Superior temporal gyrus (tissue), 1 donor: ENCODE results near the gene CD28.

Experiments used
- DNase-seq: peaks from one replicate; pipeline ENCODE4 v3.0.0-alpha.2; 2016; ENCODE audit errors: extremely low spot score

Gene CD28

DNA sequence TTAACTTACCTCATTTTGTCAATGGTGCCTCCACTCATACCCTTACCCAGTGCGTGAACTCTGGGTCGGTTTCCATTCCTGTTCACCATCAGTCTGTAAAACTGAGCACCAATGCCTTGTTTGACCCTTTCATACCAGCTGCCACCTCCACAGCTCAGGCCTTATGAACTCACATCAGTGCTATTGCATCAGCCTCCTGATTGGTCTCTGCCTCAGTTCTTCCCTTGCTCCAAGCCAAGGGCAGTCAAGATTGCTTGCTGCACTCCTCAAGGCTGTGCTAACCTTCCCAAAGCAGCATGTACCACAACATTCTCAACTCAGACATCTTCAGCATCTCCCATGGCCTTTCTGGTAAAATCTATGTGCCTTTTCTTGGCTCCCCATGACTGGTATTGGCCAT is 9.3 kb downstream of the CD28 start:
- DNase-seq, result no peak

DNA sequence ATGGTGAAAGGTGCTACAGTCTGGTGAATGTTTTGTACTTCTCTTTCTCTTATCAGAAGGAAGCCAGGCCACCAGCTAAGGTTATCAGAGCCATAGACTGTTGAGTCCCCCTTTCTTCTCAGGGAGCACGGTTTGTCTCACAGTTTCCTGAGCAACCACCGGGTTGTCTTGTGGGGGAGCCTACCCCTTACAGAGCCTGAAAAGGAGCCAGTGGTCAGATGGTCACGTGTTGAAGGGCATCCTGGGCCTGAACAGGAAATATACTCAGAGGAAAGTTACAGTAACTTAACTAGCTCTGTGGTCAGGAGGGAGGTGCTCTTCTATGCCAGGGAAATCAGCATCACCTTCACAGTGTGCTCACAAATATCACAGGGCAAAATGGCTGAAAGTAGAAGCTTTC is 11.6 kb downstream of the CD28 start:
- no peak for DNase-seq

DNA sequence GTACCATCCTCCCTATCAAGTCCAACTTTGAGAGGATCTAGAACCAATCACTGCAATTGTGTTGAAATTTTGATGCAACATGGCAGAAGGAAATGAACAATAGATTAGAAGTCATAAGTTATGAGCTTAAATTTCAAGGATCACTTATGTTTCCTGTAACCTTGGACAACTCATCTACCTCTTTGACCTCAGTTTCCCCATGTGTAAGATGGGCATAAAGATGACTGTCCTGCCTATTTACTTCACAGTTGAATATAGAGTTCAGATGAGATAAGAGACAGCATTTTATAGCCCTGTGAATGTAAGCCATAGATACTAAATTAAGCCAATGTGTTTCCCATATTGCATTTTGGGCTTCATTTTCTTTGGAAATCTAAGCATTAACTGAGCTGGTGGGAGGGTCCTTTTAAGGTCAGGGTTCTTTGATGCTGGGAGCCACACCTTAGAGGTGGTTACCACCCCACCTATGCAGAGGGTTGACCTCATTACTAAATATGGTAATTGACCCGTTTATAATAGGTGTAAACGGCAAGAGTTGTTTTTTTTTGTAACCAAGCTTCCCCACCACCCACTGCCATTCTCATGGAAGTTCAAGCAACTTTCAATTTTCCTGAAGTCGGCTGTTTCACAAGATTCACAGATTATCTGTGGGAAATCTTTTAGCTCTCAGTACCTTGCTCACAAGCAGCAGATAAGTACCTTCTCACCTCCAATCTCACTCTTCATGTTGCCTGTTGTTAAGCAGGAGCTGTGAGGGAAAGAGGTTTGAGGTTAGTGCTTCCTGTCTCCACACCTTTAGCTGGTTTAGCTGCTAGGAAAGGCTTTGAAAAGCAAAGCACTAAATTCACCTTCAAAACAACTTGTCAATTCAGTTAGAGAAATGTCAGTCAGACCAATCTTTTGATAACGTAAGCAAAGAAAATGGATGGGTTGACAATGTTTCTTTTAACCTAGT is 13.3 kb downstream of the CD28 start:
- DNase-seq, result no peak

DNA sequence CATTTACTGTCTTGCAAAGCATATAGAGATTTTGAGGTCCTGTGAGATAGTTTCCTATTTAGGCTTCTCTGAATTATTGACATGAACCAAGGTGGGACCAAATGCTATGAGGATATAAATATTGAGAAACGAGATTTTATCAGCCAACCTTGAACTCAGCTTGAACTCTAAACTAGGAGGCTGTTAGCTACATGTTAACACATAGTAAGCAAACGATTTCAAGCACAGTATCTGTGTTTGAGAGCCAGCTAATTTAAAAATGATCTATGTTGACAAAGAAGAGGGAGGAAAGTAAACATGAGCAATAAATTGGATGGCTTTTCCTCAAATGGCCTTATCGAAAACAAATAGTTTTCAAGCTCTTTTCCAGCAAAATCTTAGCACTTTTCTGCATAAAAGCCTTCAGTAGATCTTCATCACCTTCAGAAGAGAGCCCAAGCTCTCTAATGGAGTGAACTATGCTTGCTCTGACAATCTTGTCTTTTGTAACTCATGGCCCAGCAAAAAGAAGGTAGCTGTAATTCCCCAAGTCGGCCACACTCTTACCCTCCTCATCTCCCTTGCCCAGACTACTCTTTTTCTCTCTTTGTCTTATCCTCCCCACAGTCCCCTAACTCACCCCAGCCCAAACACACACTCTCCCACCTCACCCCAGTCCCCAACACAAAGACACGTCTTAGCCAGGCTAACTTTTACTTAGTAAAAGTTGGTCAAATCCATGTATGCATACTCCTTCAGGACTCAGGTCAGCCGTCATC is 14.7 kb downstream of the CD28 start:
- DNase-seq, result no peak

DNA sequence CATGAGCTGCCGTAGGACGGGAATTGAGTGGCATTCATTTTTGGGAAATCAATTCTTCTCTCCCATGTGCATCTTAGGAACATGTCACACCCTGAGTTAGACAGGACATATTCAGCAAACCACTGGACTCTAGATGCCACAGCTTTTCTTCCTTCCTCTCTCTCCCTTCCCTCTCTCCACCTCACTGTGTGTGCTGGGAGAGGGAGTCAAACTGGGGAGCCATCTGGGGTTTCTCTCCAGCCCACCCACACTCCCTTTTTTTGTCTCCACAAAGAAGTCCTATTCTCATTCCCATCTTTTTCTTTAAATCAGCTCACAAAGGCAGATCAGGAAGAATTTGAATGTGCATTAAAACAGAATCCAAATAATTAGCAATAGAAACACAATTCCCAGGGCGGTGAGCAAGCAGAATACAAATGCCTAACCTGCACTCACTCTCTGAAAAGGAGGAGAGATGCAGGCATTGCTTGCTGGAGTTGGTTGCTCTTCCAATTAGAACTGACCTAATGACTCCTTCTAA is 15.4 kb downstream of the CD28 start:
- no peak for DNase-seq

DNA sequence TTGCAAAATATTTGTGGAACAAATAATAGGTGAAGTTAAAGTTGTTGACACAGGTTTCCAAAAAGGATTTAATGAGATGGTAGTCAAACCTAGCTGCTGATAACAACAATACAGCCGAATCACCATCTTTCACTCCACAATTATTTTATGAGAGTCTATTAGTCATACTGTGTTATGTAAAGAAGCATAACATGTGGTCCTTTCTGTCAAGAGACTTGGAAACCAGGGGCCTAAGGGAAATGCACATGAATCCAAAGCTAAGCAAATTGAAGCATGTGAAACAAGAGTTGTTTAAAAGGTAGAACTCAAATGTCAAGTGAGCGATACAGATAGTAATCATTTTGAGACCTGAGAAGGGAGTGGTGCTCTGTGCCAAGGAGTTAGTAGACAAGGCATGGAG is 16.0 kb downstream of the CD28 start:
- DNase-seq, result no peak

DNA sequence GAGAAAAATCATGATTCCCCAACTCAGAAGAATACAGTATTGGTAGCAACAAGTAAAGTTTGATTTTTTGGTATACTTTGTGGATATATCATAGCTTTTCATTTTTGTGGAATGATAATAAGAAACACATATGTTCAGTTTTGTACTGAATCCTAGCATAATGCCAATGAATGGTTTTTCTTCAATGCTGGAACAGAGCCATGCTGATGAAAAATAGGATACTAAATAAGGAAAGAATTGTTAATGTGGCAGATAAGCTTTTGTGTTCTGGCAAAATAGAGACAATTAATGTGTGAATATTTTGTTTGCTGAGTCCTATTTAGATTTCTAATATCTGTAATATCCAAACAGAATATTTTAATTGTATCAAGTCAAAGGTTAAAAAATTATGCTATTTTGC is 21.9 kb downstream of the CD28 start:
- no peak for DNase-seq

DNA sequence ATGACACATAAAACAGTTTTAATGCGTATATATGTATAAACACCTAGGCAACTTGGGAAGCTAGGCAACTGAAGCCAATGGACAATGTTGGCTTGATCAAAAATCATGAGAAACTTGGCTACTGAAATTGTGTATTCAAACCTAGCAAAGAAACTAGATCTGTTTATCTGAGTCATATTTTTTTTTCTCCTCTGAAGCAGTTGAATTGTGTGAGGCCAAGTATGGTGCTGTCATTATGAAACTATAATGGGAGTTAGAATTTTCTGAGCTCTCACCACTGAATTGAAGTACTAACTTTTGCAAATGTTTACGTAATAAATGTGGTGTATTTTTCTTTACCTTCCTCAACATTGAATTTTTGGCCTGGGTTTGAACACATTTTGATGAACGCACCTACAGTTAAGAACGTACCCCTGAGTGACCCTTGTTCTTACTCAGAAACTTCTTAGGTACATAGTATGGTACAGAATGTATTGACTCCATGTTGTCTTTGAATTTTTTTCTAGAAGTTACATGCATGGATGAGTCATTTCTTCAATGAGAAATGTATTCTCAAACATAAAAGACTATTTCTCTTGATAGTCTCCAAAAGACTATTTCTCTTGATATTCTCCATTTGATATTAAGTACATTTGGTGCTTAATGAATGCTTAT is 23.8 kb downstream of the CD28 start:
- DNase-seq, result peak; percentile 29

DNA sequence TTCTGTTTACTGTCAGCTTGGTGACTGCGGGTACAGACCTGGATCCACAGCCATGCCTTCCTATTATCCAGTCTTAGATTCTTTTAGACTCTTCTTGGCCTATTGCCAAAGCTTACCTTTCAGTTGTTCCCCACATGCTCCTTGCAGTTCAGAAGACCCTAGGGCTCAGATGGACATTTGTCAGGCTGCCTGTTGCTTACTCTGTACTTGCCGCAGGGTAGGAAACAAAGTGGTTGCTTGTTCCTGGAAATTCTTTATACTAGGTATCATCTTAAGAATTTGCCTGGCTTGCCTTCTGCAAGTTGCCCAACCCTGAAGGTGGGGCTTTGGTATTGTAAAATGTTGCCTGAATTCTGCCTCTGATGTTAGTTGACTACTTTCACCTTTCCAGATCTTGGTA is 24.4 kb downstream of the CD28 start:
- DNase-seq, result no peak

DNA sequence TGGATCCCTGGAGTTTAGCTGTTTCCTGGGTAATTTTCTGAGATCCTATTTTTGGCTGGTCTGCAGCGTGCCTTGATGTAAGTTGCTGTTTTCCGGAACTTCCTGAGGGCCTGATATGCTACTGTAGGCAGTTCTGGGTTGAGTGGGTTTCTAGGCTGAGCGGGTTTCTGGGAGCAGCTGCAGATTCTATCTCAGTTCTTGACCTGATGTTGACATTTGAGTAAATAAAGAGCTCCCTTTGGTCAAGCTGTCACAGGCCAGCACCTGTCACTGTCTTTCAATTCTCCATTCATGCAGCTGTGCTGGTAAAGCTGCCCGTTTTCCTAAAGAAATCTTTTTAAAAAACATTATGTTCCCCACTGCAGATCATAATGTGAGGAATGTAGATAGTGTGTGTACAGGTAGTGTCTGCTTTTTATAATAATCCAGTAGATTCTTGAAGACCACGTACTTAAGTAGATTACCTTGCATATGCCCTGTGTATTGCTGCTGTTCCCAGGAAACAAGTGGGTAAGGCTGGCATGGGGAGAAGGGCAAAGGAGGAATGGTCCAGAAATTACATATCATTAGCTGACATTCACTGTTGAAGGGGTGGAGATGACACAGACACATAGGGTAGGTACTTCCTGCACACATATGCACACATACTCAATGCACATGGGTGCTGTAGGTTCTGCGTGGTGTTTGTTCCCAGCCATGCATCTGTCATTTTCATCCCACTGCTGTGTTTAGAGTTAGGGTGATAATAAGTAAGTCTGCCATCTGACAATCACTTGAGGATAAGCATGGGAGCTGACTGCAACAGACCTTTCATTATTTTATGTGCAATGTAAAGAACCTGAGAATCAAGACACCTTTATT is 25.9 kb downstream of the CD28 start:
- DNase-seq, result no peak

DNA sequence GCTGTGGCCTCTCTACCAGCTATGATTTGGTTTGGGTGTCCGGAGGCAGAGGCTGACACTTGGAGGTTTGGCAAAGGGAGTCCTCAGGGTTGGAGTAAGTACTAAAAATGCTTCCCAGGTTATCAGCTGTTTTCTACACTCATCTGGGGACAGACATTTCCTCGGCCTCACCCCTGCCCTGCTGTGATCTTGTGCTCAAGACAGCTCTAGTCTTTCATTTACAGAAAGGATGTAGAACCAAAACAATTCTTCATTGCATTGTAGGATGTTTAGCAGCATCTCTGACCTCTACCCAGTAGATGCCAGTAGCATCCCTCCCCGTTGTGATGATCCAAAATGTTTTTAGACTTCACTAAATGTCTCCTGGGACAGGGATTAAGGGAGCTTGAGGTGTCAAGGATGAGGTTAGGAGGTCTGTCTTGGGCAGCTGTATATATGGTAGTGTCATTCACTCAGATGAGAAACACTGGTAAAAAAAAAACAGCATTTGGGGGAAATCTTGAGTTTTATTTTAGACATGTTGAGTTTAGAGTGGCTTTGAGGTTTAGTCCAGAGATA is 26.6 kb downstream of the CD28 start:
- no peak for DNase-seq

DNA sequence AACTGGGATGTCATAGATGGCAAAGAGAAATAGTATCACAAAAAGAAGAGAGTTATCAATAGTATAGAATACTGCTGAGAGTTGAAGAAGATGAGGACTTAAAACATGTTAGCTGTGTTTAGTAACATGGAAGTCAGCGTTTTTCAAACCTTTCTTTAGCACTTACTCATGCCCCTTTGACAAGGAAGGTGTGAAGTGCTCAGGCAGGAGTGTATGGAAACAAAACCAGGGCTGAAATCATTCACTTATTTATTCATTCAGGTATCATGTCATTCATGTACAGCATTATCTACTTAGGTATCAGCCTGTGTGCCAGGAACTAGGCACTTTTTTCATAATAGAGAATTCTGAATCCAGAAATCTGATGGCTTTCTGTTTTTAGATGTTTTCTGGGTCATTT is 27.2 kb downstream of the CD28 start:
- no peak for DNase-seq

DNA sequence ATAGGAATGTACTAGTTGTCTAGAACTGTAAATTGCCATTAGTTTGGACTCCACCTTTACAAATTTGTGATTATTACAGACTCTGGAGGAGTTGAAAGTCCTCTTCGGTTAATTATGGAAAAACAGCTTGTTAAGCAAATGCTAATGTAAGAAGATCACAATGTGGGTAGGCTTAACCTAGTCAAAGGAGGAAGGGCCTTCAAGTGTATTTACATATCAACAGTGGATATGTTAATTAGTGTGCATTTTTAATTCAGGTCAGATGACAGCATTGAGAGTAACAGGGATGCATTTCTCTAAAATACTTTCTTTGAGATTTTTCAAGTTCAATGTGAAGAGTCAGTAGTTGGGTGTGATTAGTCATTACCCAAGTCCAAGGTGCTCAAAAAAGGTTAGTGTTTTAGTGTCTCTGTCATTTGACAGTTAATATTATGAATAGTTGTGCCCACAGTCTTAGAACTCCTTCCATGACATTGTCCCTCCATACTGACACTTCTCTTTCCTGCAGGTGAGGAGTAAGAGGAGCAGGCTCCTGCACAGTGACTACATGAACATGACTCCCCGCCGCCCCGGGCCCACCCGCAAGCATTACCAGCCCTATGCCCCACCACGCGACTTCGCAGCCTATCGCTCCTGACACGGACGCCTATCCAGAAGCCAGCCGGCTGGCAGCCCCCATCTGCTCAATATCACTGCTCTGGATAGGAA is 28.0 kb downstream of the CD28 start:
- DNase-seq, result no peak

DNA sequence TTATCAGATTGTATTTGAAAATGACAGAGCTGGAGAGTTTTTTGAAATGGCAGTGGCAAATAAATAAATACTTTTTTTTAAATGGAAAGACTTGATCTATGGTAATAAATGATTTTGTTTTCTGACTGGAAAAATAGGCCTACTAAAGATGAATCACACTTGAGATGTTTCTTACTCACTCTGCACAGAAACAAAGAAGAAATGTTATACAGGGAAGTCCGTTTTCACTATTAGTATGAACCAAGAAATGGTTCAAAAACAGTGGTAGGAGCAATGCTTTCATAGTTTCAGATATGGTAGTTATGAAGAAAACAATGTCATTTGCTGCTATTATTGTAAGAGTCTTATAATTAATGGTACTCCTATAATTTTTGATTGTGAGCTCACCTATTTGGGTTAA is 30.9 kb downstream of the CD28 start:
- no peak for DNase-seq

DNA sequence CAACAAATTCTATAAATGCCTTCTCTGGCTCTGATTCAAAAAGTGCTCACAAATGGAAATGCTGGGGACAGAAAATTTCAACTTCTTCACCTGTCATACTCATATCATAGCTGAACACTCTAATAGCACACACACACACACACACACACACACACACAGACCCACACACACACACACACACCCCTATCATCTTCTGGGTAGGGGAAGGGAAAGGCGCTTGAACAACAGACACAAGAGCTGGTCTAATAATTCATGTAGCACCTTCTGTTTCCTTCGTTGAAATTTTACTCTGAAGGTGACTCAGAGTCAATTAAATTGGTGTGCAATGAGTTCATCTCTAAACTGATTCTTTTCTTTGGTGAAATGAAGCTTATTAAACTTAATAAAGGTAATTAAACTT is 32.9 kb downstream of the CD28 start:
- no peak for DNase-seq

DNA sequence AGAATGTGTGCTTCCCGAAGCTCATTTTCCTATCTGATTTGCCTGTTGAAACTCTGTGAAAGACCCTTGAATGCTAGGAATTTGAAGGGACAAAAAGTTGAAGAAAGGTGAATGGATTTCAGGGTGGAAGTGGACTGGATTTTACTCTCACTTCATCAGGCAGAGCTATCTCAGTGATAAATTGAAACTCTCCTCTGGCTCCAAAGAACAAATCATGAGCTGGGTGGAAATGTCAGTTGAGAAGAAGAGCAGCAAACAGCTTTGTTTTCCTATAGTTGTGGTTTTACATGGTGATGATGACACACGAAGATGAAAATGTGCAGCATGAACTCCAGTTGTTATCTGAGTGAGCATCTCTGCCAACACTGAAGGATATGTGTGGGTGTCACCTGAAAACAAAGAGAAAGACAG is 34.4 kb downstream of the CD28 start:
- no peak for DNase-seq

DNA sequence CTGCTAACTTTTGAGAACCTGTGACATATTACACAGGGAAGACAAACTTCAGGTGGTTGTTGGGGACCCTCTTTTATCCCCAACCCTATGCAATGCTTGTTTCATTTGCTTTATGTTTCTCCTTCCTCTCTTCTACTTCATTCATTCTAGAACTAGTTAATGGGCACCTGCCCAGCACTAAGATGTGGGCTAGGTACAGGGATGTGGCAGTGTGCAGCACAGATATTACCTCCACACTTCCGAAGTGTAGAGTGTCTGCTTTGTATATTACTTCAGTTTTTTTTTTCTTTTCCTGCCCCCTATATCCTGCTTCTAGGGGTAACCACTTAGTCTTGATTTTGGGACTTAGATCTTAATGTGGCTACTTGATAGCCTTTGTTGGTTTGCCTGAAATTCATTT is 35.1 kb downstream of the CD28 start:
- no peak for DNase-seq

DNA sequence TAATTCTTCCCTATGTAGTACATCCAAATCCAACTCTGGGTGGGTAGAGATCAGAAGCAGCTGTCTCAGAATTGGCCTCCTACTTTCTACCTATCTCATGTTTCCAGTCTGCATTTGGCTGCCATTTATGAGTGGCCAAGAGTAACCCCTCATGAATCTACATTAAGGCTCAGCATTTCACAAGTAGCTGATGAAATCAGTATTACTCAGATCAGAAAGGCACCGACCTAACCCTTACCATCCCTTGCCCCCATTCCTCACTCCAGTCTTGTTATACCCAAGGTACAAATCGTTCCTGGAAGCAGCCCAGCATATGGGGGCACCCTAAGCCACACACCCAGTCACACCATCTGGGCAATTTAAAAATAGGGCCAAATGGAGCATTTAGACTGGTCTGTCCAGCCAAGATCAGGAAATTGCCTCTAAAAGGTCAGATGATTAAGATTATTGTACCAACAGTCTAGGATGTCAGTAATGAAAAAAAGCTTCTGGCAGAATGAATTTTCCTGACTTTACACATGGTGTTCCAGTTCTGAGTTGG is 37.1 kb downstream of the CD28 start:
- no peak for DNase-seq

DNA sequence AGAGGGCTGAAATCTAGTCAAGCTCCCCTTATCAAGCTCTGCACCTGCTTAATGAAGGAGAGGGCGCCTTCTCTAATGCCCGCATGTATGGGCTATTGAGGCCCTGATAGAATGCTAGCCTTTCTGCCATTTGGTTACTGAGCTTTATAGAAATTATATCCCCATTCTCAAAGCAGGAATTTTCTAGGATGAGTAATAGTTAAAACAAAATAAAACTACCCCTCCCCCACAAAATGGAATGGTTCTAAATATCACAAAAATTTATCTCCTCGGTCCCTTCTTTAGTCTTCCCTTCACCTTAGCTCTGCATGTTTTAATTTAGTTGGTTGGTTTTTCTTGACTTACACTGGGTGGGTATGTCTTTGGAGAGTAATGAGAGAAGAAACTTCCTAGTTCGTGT is 37.7 kb downstream of the CD28 start:
- DNase-seq, result no peak

DNA sequence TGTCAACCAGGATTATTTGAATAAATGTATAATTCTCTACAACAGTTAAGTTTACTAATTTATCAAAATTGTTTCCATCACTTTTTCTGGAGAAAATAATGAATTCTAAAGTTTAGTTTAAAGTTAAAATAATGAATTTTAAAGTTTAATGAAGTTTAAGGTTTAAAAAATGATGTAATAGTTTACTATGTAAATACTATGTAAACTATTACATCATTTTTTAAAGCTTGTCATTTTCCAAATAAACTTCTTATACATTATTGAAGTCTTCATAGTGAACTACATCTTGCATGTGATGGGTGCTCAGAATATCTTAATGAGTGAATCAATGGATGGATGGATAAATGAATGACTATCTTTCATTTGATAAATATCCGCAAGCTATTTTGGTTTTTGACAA is 38.8 kb downstream of the CD28 start:
- DNase-seq, result no peak
